K562 (cell line): ENCODE results near the gene MRPL10. TPM values are rescaled to one million over a fixed set of nuclear protein-coding genes. Genes with fewer than 3 reads are reported as not detected.

Experiments
- ATF1 ChIP-seq, 2 experiments: fragments of 450-650 bp in 1 of 2; IDR thresholded peaks; 2 replicates each; pipeline ENCODE4 v1.6.1; 2016; ENCODE audit warnings: missing compliant biosample characterization in 1 of 2, missing genetic modification characterization in 1 of 2
- C11orf30 ChIP-seq: fragments of 450-650 bp; IDR thresholded peaks from 2 replicates; pipeline ENCODE4 v1.6.1; 2016; ENCODE audit warnings: low read depth, mild to moderate bottlenecking
- CBFA2T2 ChIP-seq: fragments of 450-650 bp; conservative IDR thresholded peaks from 2 replicates; pipeline ENCODE4 v1.6.1; 2017; ENCODE audit warnings: mild to moderate bottlenecking
- CBX3 ChIP-seq, 2 experiments: IDR thresholded peaks; 1 replicate in 1 of 2; 2 replicates in 1 of 2; pipeline ENCODE4 v1.6.1; 2012; ENCODE audit warnings: inconsistent platforms in 2 of 2, low read length in 2 of 2, borderline replicate concordance in 1 of 2, control low read depth in 1 of 2
- ELF2 ChIP-seq: fragments of 250-450 bp; sonication (Bioruptor Pico); IDR thresholded peaks from 2 replicates; pipeline ENCODE4 v1.5.0; 2021; ENCODE audit warnings: mild to moderate bottlenecking
- ELF4 ChIP-seq: fragments of 450-650 bp; formaldehyde crosslinking; IDR thresholded peaks from 2 replicates; pipeline ENCODE4 v1.4.0; 2022; ENCODE audit warnings: missing genetic modification characterization
- EP300 ChIP-seq: IDR thresholded peaks from 2 replicates; pipeline ENCODE4 v1.6.1; 2012; ENCODE audit warnings: low read length, improper control_type of control experiment
- GATA2 ChIP-seq: sonication (generic); formaldehyde crosslinking; IDR thresholded peaks from 2 replicates; pipeline ENCODE4 v1.4.0; 2020; ENCODE audit warnings: mild to moderate bottlenecking, missing genetic modification reagents
- ILK ChIP-seq: fragments of 450-650 bp; IDR thresholded peaks from 2 replicates; pipeline ENCODE4 v1.6.1; 2016; ENCODE audit warnings: missing genetic modification characterization, low read depth, mild to moderate bottlenecking, missing compliant biosample characterization, moderate library complexity, borderline replicate concordance
- MEF2A ChIP-seq: IDR thresholded peaks from 2 replicates; pipeline ENCODE4 v1.6.1; 2011; ENCODE audit warnings: low read depth, mild to moderate bottlenecking, low read length, moderate library complexity; ENCODE audit not compliant: control insufficient read depth
- NEUROD1 ChIP-seq: fragments of 150-350 bp; IDR thresholded peaks from 2 replicates; pipeline ENCODE4 v1.6.1; 2014; ENCODE audit warnings: borderline replicate concordance, low read length, low read depth; ENCODE audit not compliant: partially characterized antibody
- NONO ChIP-seq, 2 experiments: fragments of 200-400 bp in 1 of 2; fragments of 450-650 bp in 1 of 2; formaldehyde crosslinking in 1 of 2; IDR thresholded peaks; 2 replicates each; pipeline ENCODE4 v1.6.1; 2017; ENCODE audit warnings: low read depth in 2 of 2, mild to moderate bottlenecking in 2 of 2, moderate library complexity in 2 of 2, low read length in 1 of 2
- SMARCC2 ChIP-seq: fragments of 450-650 bp; IDR thresholded peaks from 2 replicates; pipeline ENCODE4 v1.6.1; 2017; ENCODE audit warnings: antibody characterized with exemption, moderate library complexity, mild to moderate bottlenecking, low read depth
- SOX6 ChIP-seq: fragments of 450-650 bp; IDR thresholded peaks from 2 replicates; pipeline ENCODE4 v1.6.1; 2014; ENCODE audit warnings: mild to moderate bottlenecking
- STAG1 ChIP-seq: sonication (generic); formaldehyde crosslinking; IDR thresholded peaks from 2 replicates; pipeline ENCODE4 v1.5.0; 2020; ENCODE audit warnings: missing genetic modification reagents, borderline replicate concordance
- TEAD1 ChIP-seq, 2 experiments: fragments of 450-650 bp in 1 of 2; sonication (generic) in 1 of 2; formaldehyde crosslinking; IDR thresholded peaks; 2 replicates each; pipeline versions ENCODE4 v1.4.0 to v1.8.0; 2020 to 2022; ENCODE audit warnings: mild to moderate bottlenecking in 2 of 2, missing genetic modification reagents in 1 of 2
- TEAD2 ChIP-seq: fragments of 450-650 bp; IDR thresholded peaks from 2 replicates; pipeline ENCODE4 v1.6.1; 2016; ENCODE audit warnings: missing genetic modification characterization, control low read depth, missing compliant biosample characterization
- TSC22D4 ChIP-seq: fragments of 450-650 bp; IDR thresholded peaks from 2 replicates; pipeline ENCODE4 v1.6.1; 2016; ENCODE audit warnings: missing genetic modification characterization, missing biosample characterization, control low read depth
- ZNF143 ChIP-seq: sonication (generic); formaldehyde crosslinking; IDR thresholded peaks from 2 replicates; pipeline ENCODE4 v1.9.0; 2022; ENCODE audit warnings: mild to moderate bottlenecking, missing genetic modification reagents
- ZNF239 ChIP-seq: fragments of 250-450 bp; sonication (Bioruptor Pico); IDR thresholded peaks from 2 replicates; pipeline ENCODE4 v1.4.0; 2020; ENCODE audit warnings: mild to moderate bottlenecking
- ZNF263 ChIP-seq: sonication (generic); formaldehyde crosslinking; IDR thresholded peaks from 2 replicates; pipeline ENCODE4 v1.8.0; 2022; ENCODE audit warnings: mild to moderate bottlenecking, missing genetic modification reagents, borderline replicate concordance
- ZNF354B ChIP-seq: fragments of 250-450 bp; sonication (Bioruptor Pico); IDR thresholded peaks from 2 replicates; pipeline ENCODE4 v1.4.0; 2020
- ZNF57 ChIP-seq: fragments of 450-650 bp; formaldehyde crosslinking; IDR thresholded peaks from 2 replicates; pipeline ENCODE4 v1.4.0; 2020; ENCODE audit warnings: mild to moderate bottlenecking, moderate library complexity
- polyA plus RNA-seq, 8 experiments: library from polyadenylated mRNA; depleted of rRNA in 4 of 8; stranded (reverse) in 5 of 8; unstranded in 3 of 8; fragments of >200 nt; fragmentation: Nextera tagmentation in 2 of 8; fragmentation: Illumina TruSeq in 1 of 8; extraction: Ambion mirVana in 2 of 8; extraction: Trizol in 1 of 8; gene quantifications; 2 replicates each; pipeline versions ENCODE4 v1.2.1 to v1.2.3, GENCODE V29; 2011 to 2014; ENCODE audit warnings: inconsistent platforms in 1 of 8, missing spikeins in 1 of 8
- total RNA-seq, 7 experiments: library from RNA; depleted of rRNA in 6 of 7; stranded (reverse); fragments of >200 nt in 6 of 7; fragmentation: Illumina TruSeq in 2 of 7; extraction: Trizol in 2 of 7; gene quantifications; 2 replicates each; pipeline versions ENCODE4 v1.2.1 to v1.2.3, GENCODE V29; 2011 to 2021; ENCODE audit warnings: low replicate concordance in 1 of 7
- TF ChIP-seq, protein P1 (sequence below): fragments of 450-650 bp; IDR thresholded peaks from 2 replicates; pipeline ENCODE4 v1.6.1; 2014; ENCODE audit warnings: low read depth, mild to moderate bottlenecking, moderate library complexity, borderline replicate concordance
- TF ChIP-seq, protein P2 (sequence below): fragments of 200-800 bp; sonication (Bioruptor generic); IDR thresholded peaks from 2 replicates; pipeline ENCODE4 v1.6.1; 2017; ENCODE audit warnings: missing genetic modification characterization, missing compliant biosample characterization

Gene MRPL10
- total and polyA plus RNA-seq, 9 of the 15 experiments (the other 6 are each of a cell fraction or from before 2014, with no cell fraction given): 27.8 to 105 (median 67.3) TPM

DNA sequence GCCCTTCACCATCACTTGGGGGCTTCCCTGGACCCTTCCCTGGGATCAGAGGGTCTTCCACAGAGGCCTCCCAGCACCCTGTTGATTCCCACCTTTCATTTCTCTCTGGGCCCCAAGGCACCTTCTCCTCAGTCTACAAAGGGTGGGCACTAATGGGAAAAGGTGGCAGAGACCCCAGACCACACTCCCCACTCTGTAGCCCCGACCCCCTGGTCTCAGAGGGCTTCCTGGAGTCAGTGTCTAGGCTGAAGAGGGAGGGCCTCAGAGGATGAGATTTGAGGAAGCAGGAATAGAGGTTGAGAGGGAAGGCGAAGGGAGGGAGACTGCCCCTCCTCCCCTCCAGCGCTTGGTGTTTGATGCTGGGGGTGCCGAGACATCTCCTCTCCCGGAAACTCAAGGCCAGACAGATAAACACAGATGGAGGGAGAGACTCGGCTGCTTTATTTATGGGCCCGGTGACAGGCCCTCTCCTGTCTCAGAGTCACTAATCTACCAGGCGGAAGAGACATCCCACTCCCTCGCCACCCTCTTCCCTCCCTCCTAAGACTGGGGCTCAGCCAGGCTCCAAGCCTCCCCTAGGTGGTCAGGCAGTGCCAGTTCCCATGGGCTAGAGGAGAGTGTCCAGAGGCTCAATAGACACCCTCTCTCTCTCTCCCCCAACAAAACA lies 46.2 kb upstream of the MRPL10 start (continued):
- no peak for TF ChIP-seq TEAD2 (tag)
- TF ChIP-seq ELF4 (CRISPR knock-in tag): no peak; the same call in 1 of the 2 replicates
- TF ChIP-seq ZNF263 (CRISPR knock-in tag): no peak; the same call in 1 of the 2 replicates
- peak in 1 of 2 experiments; percentile 60; a peak in 1 of 4 replicates for TF ChIP-seq TEAD1 (CRISPR knock-in tag; IDR thresholded peaks at IDR 0.05)
- 0 out of 2 replicates have a peak, but pooled peaks have one; percentile 47 for TF ChIP-seq SMARCC2
- TF ChIP-seq ZNF354B (CRISPR knock-in tag): no peak
- no peak for TF ChIP-seq TSC22D4
- TF ChIP-seq C11orf30: no peak
- TF ChIP-seq ATF1 (CRISPR knock-in tag; IDR thresholded peaks at IDR 0.05): no peak
- peak; percentile 63 for TF ChIP-seq ATF1 (tag; IDR thresholded peaks at IDR 0.05)
- peak; percentile 74 for TF ChIP-seq GATA2 (CRISPR knock-in tag)
- no peak for TF ChIP-seq ZNF143
- TF ChIP-seq STAG1 (CRISPR knock-in tag): no peak
- TF ChIP-seq ELF2 (CRISPR knock-in tag): peak; percentile 37; the same call in 1 of the 2 replicates
- no peak for TF ChIP-seq ILK
- TF ChIP-seq, protein P1, sequence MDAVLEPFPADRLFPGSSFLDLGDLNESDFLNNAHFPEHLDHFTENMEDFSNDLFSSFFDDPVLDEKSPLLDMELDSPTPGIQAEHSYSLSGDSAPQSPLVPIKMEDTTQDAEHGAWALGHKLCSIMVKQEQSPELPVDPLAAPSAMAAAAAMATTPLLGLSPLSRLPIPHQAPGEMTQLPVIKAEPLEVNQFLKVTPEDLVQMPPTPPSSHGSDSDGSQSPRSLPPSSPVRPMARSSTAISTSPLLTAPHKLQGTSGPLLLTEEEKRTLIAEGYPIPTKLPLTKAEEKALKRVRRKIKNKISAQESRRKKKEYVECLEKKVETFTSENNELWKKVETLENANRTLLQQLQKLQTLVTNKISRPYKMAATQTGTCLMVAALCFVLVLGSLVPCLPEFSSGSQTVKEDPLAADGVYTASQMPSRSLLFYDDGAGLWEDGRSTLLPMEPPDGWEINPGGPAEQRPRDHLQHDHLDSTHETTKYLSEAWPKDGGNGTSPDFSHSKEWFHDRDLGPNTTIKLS: no peak
- TF ChIP-seq SOX6: peak; percentile 80
- TF ChIP-seq ZNF239 (CRISPR knock-in tag): 0 out of 2 replicates have a peak, but pooled peaks have one; percentile 55
- peak in 1 of 2 experiments; percentile 26; a peak in 1 of 3 replicates for TF ChIP-seq CBX3 (IDR thresholded peaks at IDR 0.05; ENCODE audit: borderline replicate concordance in 1 of 2, low read length in 2 of 2)
- peak; percentile 86 for TF ChIP-seq CBFA2T2
- TF ChIP-seq NONO (IDR thresholded peaks at IDR 0.05; ENCODE audit: low read depth in 2 of 2, low read length in 1 of 2): peak in 1 of 2 experiments; percentile 10; a peak in 1 of 4 replicates
- peak; percentile 51; the same call in 1 of the 2 replicates for TF ChIP-seq MEF2A
- TF ChIP-seq ZNF57 (CRISPR knock-in tag): 0 out of 2 replicates have a peak, but pooled peaks have one; percentile 60
- TF ChIP-seq NEUROD1: peak; percentile 72
- TF ChIP-seq EP300: peak; percentile 91
- TF ChIP-seq, protein P2, sequence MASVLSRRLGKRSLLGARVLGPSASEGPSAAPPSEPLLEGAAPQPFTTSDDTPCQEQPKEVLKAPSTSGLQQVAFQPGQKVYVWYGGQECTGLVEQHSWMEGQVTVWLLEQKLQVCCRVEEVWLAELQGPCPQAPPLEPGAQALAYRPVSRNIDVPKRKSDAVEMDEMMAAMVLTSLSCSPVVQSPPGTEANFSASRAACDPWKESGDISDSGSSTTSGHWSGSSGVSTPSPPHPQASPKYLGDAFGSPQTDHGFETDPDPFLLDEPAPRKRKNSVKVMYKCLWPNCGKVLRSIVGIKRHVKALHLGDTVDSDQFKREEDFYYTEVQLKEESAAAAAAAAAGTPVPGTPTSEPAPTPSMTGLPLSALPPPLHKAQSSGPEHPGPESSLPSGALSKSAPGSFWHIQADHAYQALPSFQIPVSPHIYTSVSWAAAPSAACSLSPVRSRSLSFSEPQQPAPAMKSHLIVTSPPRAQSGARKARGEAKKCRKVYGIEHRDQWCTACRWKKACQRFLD (CRISPR knock-in tag): peak; percentile 80
